OCI-LY7 (cell line): Measurements from ENCODE around the gene WASF3. TPM values are rescaled to one million over a fixed set of nuclear protein-coding genes. Genes with fewer than 3 reads are reported as not detected.

ENCODE experiments used
- BruUV-seq: library from RNA; stranded (reverse); fragments of 400-500 nt; replicated peaks from 2 replicates; lab custom pipeline; 2021; lab: Mats Ljungman, UMichigan
- CTCF ChIA-PET: fragments of 300-600 bp; sonication (Branson Sonifier 250); formaldehyde crosslinking; loops from one replicate; lab custom pipeline; 2022; ENCODE audit warnings: antibody characterized with exemption; ENCODE audit not compliant: unreplicated experiment; lab: Charles Lee
- POLR2A ChIA-PET: fragments of 300-600 bp; sonication (Branson Sonifier 250); formaldehyde crosslinking; loops from one replicate; lab custom pipeline; 2022; ENCODE audit warnings: antibody characterized with exemption; lab: Charles Lee
- DNase-seq: peaks from one replicate; pipeline ENCODE4 v3.0.0-alpha.2; 2015; ENCODE audit warnings: low spot score
- H2AFZ ChIP-seq: fragments of 200-600 bp; sonication (generic), shearing (Covaris generic); 2 replicates; pipeline ENCODE4 v1.6.1; 2014; ENCODE audit warnings: mild to moderate bottlenecking, antibody characterized with exemption, low read length, moderate library complexity
- H3K27ac ChIP-seq: fragments of 200-600 bp; sonication (generic); 2 replicates; pipeline ENCODE4 v1.5.1; 2014; ENCODE audit warnings: mixed run types, low read depth, mild to moderate bottlenecking, moderate library complexity, low read length, inconsistent platforms; ENCODE audit not compliant: poor library complexity, severe bottlenecking
- H3K36me3 ChIP-seq: fragments of 200-600 bp; sonication (generic); 2 replicates; pipeline ENCODE4 v1.6.1; 2014; ENCODE audit warnings: mild to moderate bottlenecking, antibody characterized with exemption, low read length, moderate library complexity, mixed read lengths; ENCODE audit not compliant: insufficient read depth
- H3K4me1 ChIP-seq: fragments of 200-600 bp; sonication (generic); 2 replicates; pipeline ENCODE4 v1.5.1; 2014; ENCODE audit warnings: mild to moderate bottlenecking, low read length; ENCODE audit not compliant: insufficient read depth, poor library complexity, severe bottlenecking
- H3K4me2 ChIP-seq: fragments of 200-600 bp; sonication (generic); 2 replicates; pipeline ENCODE4 v1.6.1; 2014; ENCODE audit warnings: mild to moderate bottlenecking, low read length
- H3K4me3 ChIP-seq: fragments of 200-600 bp; sonication (generic); 2 replicates; pipeline ENCODE4 v1.5.1; 2014; ENCODE audit warnings: mild to moderate bottlenecking, low read depth, low read length; ENCODE audit not compliant: poor library complexity, severe bottlenecking
- H3K79me2 ChIP-seq: fragments of 200-600 bp; sonication (generic); 2 replicates; pipeline ENCODE4 v1.6.1; 2016; ENCODE audit warnings: low read depth, mild to moderate bottlenecking, low read length, moderate library complexity, mixed read lengths; ENCODE audit not compliant: insufficient read depth
- H3K9me2 ChIP-seq: fragments of 200-600 bp; sonication (generic); 2 replicates; pipeline ENCODE4 v1.6.1; 2016; ENCODE audit warnings: mild to moderate bottlenecking, low read length, mixed read lengths; ENCODE audit not compliant: insufficient read depth
- H3K9me3 ChIP-seq: fragments of 200-600 bp; sonication (generic); 2 replicates; pipeline ENCODE4 v1.6.1; 2014; ENCODE audit warnings: mild to moderate bottlenecking, mixed run types, low read length, mixed read lengths
- H4K20me1 ChIP-seq: fragments of 200-600 bp; sonication (generic); 2 replicates; pipeline ENCODE4 v1.6.1; 2014; ENCODE audit warnings: mild to moderate bottlenecking, antibody characterized with exemption, low read length, moderate library complexity, mixed read lengths; ENCODE audit not compliant: insufficient read depth
- CTCF ChIP-seq: fragments of 200-600 bp; sonication (generic); conservative IDR thresholded peaks from 2 replicates; pipeline ENCODE4 v1.5.1; 2014; ENCODE audit warnings: mild to moderate bottlenecking, antibody characterized with exemption, low read length, moderate library complexity, mixed read lengths
- EZH2phosphoT487 ChIP-seq: fragments of 200-600 bp; sonication (generic); IDR thresholded peaks from 2 replicates; pipeline ENCODE4 v1.6.1; 2018; ENCODE audit warnings: low read depth, borderline replicate concordance, mild to moderate bottlenecking, mixed run types, antibody characterized with exemption, low read length, moderate library complexity, mixed read lengths
- intact Hi-C: fragments of 100-400 bp; cut with micrococcal nuclease; formaldehyde crosslinking; loops from one replicate; pipeline ENCODE4 v1.10.0; 2022; ENCODE audit not compliant: unreplicated experiment
- total RNA-seq, 2 experiments: library from RNA; depleted of rRNA in 1 of 2; stranded (reverse); fragments of >200 nt in 1 of 2; shearing (Covaris generic) in 1 of 2; gene quantifications; 2 replicates each; pipeline ENCODE4 v1.2.3, GENCODE V29; 2014 to 2022

The WASF3 gene
- total RNA-seq, 2 experiments from 2014 or later, result 0.17 to 0.19 TPM

- POLR2A ChIA-PET, result no interaction called here
- CTCF ChIA-PET, result no interaction called here
- Histone ChIP-seq H3K4me2 (no peak overlapping the region), H3K4me3 (no peak overlapping the region), H3K4me1 (no peaks in the 10 kb centered on the region), H3K36me3 (no peaks in the 10 kb centered on the region), H3K27ac (no peak overlapping the region), H4K20me1 (no peaks in the 10 kb centered on the region; the same call in 1 of the 2 replicates), H2AFZ (no peak overlapping the region), H3K79me2 (no peaks in the 10 kb centered on the region), H3K9me2 (no peaks in the 10 kb centered on the region), H3K9me3 (no peaks in the 10 kb centered on the region)
- no peak for TF ChIP-seq CTCF
- no peak for TF ChIP-seq EZH2phosphoT487
- intact Hi-C loops, result no loop called here
- DNase-seq, result no peak
- no TSS peak for BruUV-seq
Measured at GRCh38 chr13:26590379-26590778, 32.9 kb downstream of the WASF3 start.

- no peak overlapping the region for H2AFZ ChIP-seq
- H3K4me2 ChIP-seq, result no peak overlapping the region
- POLR2A ChIA-PET, result no interaction called here
- H3K27ac ChIP-seq, result no peak overlapping the region
- CTCF ChIA-PET, result no interaction called here
- no peaks in the 10 kb centered on the region for H3K9me3 ChIP-seq
- intact Hi-C loops, result no loop called here
- no peaks in the 10 kb centered on the region for H3K9me2 ChIP-seq
- H3K4me1 ChIP-seq, result no peaks in the 10 kb centered on the region
- H3K79me2 ChIP-seq, result no peaks in the 10 kb centered on the region
- no peak overlapping the region for H3K4me3 ChIP-seq
- no peaks in the 10 kb centered on the region for H3K36me3 ChIP-seq
- TF ChIP-seq CTCF, result no peak
- TF ChIP-seq EZH2phosphoT487, result no peak
- DNase-seq, result no peak
- BruUV-seq, result no TSS peak
- H4K20me1 ChIP-seq, result no peaks in the 10 kb centered on the region; the same call in 1 of the 2 replicates
Measured at GRCh38 chr13:26590951-26591350, 33.5 kb downstream of the WASF3 start.

GRCh38 chr13:26591672-26592071, 34.2 kb downstream of the WASF3 start:
- H3K36me3 ChIP-seq, result no peaks in the 10 kb centered on the region
- TF ChIP-seq CTCF, result no peak
- no peak for TF ChIP-seq EZH2phosphoT487
- no peaks in the 10 kb centered on the region for H3K9me3 ChIP-seq
- DNase-seq, result no peak
- CTCF ChIA-PET, result no interaction called here
- no peak overlapping the region for H3K27ac ChIP-seq
- intact Hi-C loops, result no loop called here
- no peak overlapping the region for H3K4me3 ChIP-seq
- H3K79me2 ChIP-seq, result no peaks in the 10 kb centered on the region
- no peaks in the 10 kb centered on the region for H3K9me2 ChIP-seq
- no peak overlapping the region for H2AFZ ChIP-seq
- POLR2A ChIA-PET, result no interaction called here
- no peaks in the 10 kb centered on the region; the same call in 1 of the 2 replicates for H4K20me1 ChIP-seq
- no peak overlapping the region for H3K4me2 ChIP-seq
- no TSS peak for BruUV-seq
- H3K4me1 ChIP-seq, result no peaks in the 10 kb centered on the region
